Psoas muscle (tissue), 8 donors: ENCODE data around the gene PRTFDC1. TPM values are rescaled to one million over a fixed set of nuclear protein-coding genes. Genes with fewer than 3 reads are reported as not detected.

Experiments used
- ATAC-seq, 4 donors: fragments of 200-7000 bp; cut with Tn5 transposase; one replicate each; pipeline ENCODE4 v1.9.1; 2020; ENCODE audit warnings: moderate library complexity in 3 of 4, mild to moderate bottlenecking in 2 of 4
- DNase-seq, 2 donors: peaks; one replicate each; pipeline ENCODE4 v3.0.0-alpha.2; 2020
- H3K27ac ChIP-seq: fragments of 200-600 bp; one replicate; pipeline ENCODE4 v1.8.0; 2022
- H3K27me3 ChIP-seq, 3 donors: fragments of 200-600 bp in 1 of 3; one replicate each; pipeline versions ENCODE4 v1.6.1 to v1.8.0; 2013 to 2022; ENCODE audit warnings: low read length in 2 of 3, mild to moderate bottlenecking in 2 of 3, moderate library complexity in 1 of 3; ENCODE audit not compliant: insufficient read depth in 3 of 3
- H3K36me3 ChIP-seq, 2 donors: fragments of 200-600 bp in 1 of 2; one replicate each; pipeline versions ENCODE4 v1.6.1 to v1.8.0; 2013 to 2022; ENCODE audit warnings: low read depth in 1 of 2, mild to moderate bottlenecking in 1 of 2, moderate library complexity in 1 of 2; ENCODE audit not compliant: insufficient read depth in 1 of 2
- H3K4me1 ChIP-seq: fragments of 200-600 bp; one replicate; pipeline ENCODE4 v1.8.0; 2022
- H3K4me3 ChIP-seq: fragments of 200-600 bp; one replicate; pipeline ENCODE4 v1.8.0; 2022; ENCODE audit warnings: mild to moderate bottlenecking
- H3K9me3 ChIP-seq: fragments of 200-600 bp; one replicate; pipeline ENCODE4 v1.8.0; 2022
- CTCF ChIP-seq: fragments of 200-600 bp; IDR thresholded peaks from one replicate; pipeline ENCODE4 v1.8.0; 2022; ENCODE audit warnings: antibody characterized with exemption
- WGBS, 3 donors: extraction: QIAGEN DNeasy Blood & Tissue Kit; methylation state at CpG; one replicate each; pipeline versions ENCODE4 v1.1.6 to v1.1.7; 2013; 5-methylcytosine and 5-hydroxymethylcytosine counted together
- intact Hi-C, 2 donors: fragments of 100-400 bp; cut with DNase I; formaldehyde crosslinking; loops; one replicate each; pipeline versions ENCODE4 v1.11.0 to v1.14.2; 2022
- polyA plus RNA-seq, 3 donors: library from polyadenylated mRNA; stranded (reverse); fragments of 200-250 nt; gene quantifications; one replicate each; pipeline ENCODE4 v1.2.3, GENCODE V29; 2013
- total RNA-seq, 4 donors: library from RNA; stranded (reverse); fragmentation: NEBNext Ultra II Directional in 2 of 4; extraction: Animal tissue kit (Norgen Biotek cat#: 25700) in 2 of 4; gene quantifications; one replicate each; pipeline versions ENCODE4 v1.2.1 to v1.2.4, GENCODE V29; 2021 to 2023
- donor health status: healthy with polysubstance abuse.
- donor health status: DM: no; HTN: no; CAD: no; lungs with moderate emphysema.
- donor health status: Bipolar disorder and iron deficiency.
- donor health status: healthy.
- donor health status: DM: yes; HTN: yes; CAD: no.
- donor health status: DM: no; HTN: no; CAD: no.
- donor health status: DM: no; HTN: no; CAD: no.
- donor health status: DM: yes; HTN: yes; CAD: no.

Gene PRTFDC1
- total and polyA plus RNA-seq, 7 donors, result 0.14 to 0.84 (median 0.43) TPM

GRCh38 chr10:24931236-24931635 lies 21.2 kb downstream of the PRTFDC1 start:
- ATAC-seq, result no peak
- WGBS, 3 donors, result 94 to 98% (median 97%) methylated on average over 1 of the region's 1 CpG
- Histone ChIP-seq H3K27me3 (no peaks in the 10 kb centered on the region), H3K4me1 (no peaks in the 10 kb centered on the region), H3K27ac (no peak overlapping the region), H3K9me3 (no peaks in the 10 kb centered on the region), H3K4me3 (no peak overlapping the region), H3K36me3 (no peaks in the 10 kb centered on the region)
- no peak for TF ChIP-seq CTCF
- no peak for DNase-seq
- intact Hi-C loops, result no loop called here

GRCh38 chr10:24930427-24930826 lies 22.0 kb downstream of the PRTFDC1 start:
- Histone ChIP-seq H3K36me3 (no peaks in the 10 kb centered on the region), H3K4me1 (no peaks in the 10 kb centered on the region), H3K4me3 (no peak overlapping the region), H3K27me3 (no peaks in the 10 kb centered on the region), H3K27ac (no peak overlapping the region), H3K9me3 (no peaks in the 10 kb centered on the region)
- WGBS, 3 donors, result 56 to 65% (median 59%) methylated on average over 2 of the region's 2 CpGs
- ATAC-seq (no peak), DNase-seq (no peak)
- no peak for TF ChIP-seq CTCF
- intact Hi-C loops, result no loop called here

GRCh38 chr10:24929904-24930303 lies 22.5 kb downstream of the PRTFDC1 start:
- no peak overlapping the region for H3K27ac ChIP-seq
- DNase-seq (no peak), ATAC-seq (no peak)
- TF ChIP-seq CTCF, result no peak
- no peaks in the 10 kb centered on the region for H3K36me3 ChIP-seq
- 91 to 94% (median 94%) methylated on average over 4 of the region's 4 CpGs for WGBS, 3 donors
- intact Hi-C loops, result no loop called here
- peaks cover under 1% of the 10 kb centered on the region for H3K9me3 ChIP-seq
- no peaks in the 10 kb centered on the region for H3K27me3 ChIP-seq
- no peak overlapping the region for H3K4me3 ChIP-seq
- no peaks in the 10 kb centered on the region for H3K4me1 ChIP-seq

- H3K4me1 ChIP-seq, result no peaks in the 10 kb centered on the region
- TF ChIP-seq CTCF, result no peak
- no peaks in the 10 kb centered on the region for H3K36me3 ChIP-seq
- H3K27ac ChIP-seq, result no peak overlapping the region
- ATAC-seq, result no peak
- intact Hi-C loops, result no loop called here
- 56 to 72% (median 58%) methylated on average over 4 of the region's 4 CpGs for WGBS, 3 donors
- DNase-seq, result no peak
- no peaks in the 10 kb centered on the region for H3K27me3 ChIP-seq
- H3K9me3 ChIP-seq, result peaks cover 4% of the 10 kb centered on the region
- H3K4me3 ChIP-seq, result no peak overlapping the region
Measured at GRCh38 chr10:24929056-24929544, 23.3 kb downstream of the PRTFDC1 start.

- Histone ChIP-seq H3K4me1 (no peaks in the 10 kb centered on the region), H3K27ac (no peak overlapping the region), H3K4me3 (no peak overlapping the region), H3K9me3 (peaks cover 4% of the 10 kb centered on the region), H3K27me3 (no peaks in the 10 kb centered on the region), H3K36me3 (no peaks in the 10 kb centered on the region)
- TF ChIP-seq CTCF, result no peak
- intact Hi-C loops, result no loop called here
- 76 to 98% (median 97%) methylated on average over 3 of the region's 3 CpGs for WGBS, 3 donors
- no peak for DNase-seq
- ATAC-seq, result no peak
Measured at GRCh38 chr10:24928163-24928562, 24.2 kb downstream of the PRTFDC1 start.
